Measurements from ENCODE around the gene TMBIM6. TPM values are rescaled to one million over a fixed set of nuclear protein-coding genes. Genes with fewer than 3 reads are reported as not detected.

Gene TMBIM6, protein sequence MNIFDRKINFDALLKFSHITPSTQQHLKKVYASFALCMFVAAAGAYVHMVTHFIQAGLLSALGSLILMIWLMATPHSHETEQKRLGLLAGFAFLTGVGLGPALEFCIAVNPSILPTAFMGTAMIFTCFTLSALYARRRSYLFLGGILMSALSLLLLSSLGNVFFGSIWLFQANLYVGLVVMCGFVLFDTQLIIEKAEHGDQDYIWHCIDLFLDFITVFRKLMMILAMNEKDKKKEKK
- 417 and 432 TPM in 2 replicates for total RNA-seq (2014; rRNA removed; shearing (Covaris generic))

GRCh38 chr12:49740930-49741881 lies at the start of gene TMBIM6:
Gene TMBIM6, plus strand, starts transcription at chr12:49741557. Its CDS starts 10,937 bp downstream, at chr12:49752494.
- Histone ChIP-seq H3K27ac (peak within 1 kb of the TSS; percentile 91), H3K9me3 (replicated peaks) (no peaks in the 10 kb centered on the region), H3K36me3 (peaks cover 26% of the 10 kb centered on the region), H3K27me3 (replicated peaks) (no peaks in the 10 kb centered on the region), H3K4me1 (replicated peaks) (peaks cover 13% of the 10 kb centered on the region), H3K4me3 (peak within 1 kb of the TSS; percentile 56)
- DNase-seq (ENCODE audit: low read depth in 1 of 2, low spot score in 2 of 2) = peak; percentile 99 to 100

GRCh38 chr12:49692851-49693250 lies 48.5 kb upstream of the TMBIM6 start:
- Histone ChIP-seq H3K9me3 (replicated peaks) (no peaks in the 10 kb centered on the region), H3K27me3 (replicated peaks) (no peaks in the 10 kb centered on the region), H3K4me3 (no peak overlapping the region), H3K4me1 (replicated peaks) (peaks cover 6% of the 10 kb centered on the region), H3K27ac (no peak overlapping the region), H3K36me3 (no peaks in the 10 kb centered on the region)
- no peak for DNase-seq (ENCODE audit: low read depth in 1 of 2, low spot score in 2 of 2)

DNA sequence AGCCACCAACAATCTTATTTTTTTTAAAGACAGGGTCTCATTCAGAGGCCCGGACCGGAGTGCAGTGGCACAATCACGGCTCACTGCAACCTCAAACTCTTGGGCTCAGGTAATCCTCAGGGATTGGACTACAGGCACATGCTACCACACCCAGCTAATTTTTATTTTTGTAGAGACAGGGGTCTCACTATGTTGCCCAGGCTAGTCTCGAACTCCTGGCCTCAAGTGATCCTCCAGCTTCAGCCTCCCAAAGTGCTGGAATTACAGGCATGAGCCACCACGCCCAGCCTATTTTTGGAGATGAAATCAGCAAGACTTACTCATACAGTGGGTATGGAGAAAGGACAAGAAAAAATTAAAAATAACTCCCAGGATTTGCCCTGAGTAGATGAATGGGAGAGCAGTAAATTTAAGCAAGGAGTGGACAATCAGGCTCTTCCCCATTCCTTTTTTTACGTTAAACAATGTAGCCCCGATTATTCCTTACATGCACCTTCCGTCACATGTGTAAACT lies 47.4 kb upstream of the TMBIM6 start:
- Histone ChIP-seq H3K27me3 (replicated peaks) (no peaks in the 10 kb centered on the region), H3K27ac (no peak overlapping the region)
- no peak for DNase-seq (ENCODE audit: low read depth in 1 of 2, low spot score in 2 of 2)

DNA sequence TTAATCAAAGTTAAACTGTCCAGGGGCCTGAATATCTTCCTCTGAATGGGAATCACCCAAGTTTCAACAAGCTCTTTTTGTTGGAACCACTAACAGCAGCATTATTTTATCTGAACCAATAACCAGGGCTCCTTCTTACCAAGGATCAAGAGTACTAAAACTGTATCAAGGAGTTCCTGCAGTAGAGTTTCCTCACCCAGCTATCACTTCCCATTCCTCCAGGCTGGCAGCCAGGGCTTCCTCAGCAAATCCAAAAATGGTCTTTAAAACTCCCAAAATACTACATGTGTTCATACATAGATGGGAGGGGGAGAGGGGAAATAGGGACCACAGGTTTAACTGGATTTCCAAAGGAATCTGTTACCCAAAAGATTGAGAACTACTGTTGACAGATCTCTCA lies 44.6 kb upstream of the TMBIM6 start:
- no peaks in the 10 kb centered on the region for H3K27me3 ChIP-seq (replicated peaks)
- H3K36me3 ChIP-seq = no peaks in the 10 kb centered on the region
- no peaks in the 10 kb centered on the region for H3K9me3 ChIP-seq (replicated peaks)
- no peak overlapping the region for H3K27ac ChIP-seq
- peaks cover 27% of the 10 kb centered on the region for H3K4me1 ChIP-seq (replicated peaks)
- no peak for DNase-seq (ENCODE audit: low read depth in 1 of 2, low spot score in 2 of 2)
- no peak overlapping the region for H3K4me3 ChIP-seq

More for the DNA sequence above, 47.4 kb upstream of the TMBIM6 start:
- Histone ChIP-seq H3K4me3 (no peak overlapping the region), H3K4me1 (replicated peaks) (peaks cover 17% of the 10 kb centered on the region), H3K36me3 (no peaks in the 10 kb centered on the region), H3K9me3 (replicated peaks) (no peaks in the 10 kb centered on the region)

DNA sequence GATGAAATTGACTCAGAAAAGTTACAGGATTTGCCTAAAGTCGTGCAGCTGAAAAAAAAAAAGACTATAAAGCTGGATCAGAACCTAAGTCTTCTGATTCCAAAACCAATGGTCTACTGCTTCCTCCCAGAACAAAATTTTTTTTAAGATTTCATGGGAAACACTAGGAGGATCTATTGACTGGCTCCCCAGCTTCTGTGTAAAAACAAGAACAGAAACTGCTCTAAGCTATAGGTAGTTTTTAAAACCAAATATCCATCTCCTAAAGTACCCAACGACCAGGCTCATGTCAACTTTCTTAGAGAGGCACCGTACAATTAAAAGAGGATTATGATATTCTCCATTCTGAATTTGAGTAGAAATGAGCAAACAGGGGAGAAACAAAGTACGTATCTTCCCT lies 43.5 kb upstream of the TMBIM6 start:
- H3K4me1 ChIP-seq (replicated peaks) = peaks cover 38% of the 10 kb centered on the region
- H3K27ac ChIP-seq = no peak overlapping the region
- no peak for DNase-seq (ENCODE audit: low read depth in 1 of 2, low spot score in 2 of 2)
- H3K27me3 ChIP-seq (replicated peaks) = no peaks in the 10 kb centered on the region
- H3K9me3 ChIP-seq (replicated peaks) = no peaks in the 10 kb centered on the region
- H3K36me3 ChIP-seq = no peaks in the 10 kb centered on the region
- no peak overlapping the region for H3K4me3 ChIP-seq

DNA sequence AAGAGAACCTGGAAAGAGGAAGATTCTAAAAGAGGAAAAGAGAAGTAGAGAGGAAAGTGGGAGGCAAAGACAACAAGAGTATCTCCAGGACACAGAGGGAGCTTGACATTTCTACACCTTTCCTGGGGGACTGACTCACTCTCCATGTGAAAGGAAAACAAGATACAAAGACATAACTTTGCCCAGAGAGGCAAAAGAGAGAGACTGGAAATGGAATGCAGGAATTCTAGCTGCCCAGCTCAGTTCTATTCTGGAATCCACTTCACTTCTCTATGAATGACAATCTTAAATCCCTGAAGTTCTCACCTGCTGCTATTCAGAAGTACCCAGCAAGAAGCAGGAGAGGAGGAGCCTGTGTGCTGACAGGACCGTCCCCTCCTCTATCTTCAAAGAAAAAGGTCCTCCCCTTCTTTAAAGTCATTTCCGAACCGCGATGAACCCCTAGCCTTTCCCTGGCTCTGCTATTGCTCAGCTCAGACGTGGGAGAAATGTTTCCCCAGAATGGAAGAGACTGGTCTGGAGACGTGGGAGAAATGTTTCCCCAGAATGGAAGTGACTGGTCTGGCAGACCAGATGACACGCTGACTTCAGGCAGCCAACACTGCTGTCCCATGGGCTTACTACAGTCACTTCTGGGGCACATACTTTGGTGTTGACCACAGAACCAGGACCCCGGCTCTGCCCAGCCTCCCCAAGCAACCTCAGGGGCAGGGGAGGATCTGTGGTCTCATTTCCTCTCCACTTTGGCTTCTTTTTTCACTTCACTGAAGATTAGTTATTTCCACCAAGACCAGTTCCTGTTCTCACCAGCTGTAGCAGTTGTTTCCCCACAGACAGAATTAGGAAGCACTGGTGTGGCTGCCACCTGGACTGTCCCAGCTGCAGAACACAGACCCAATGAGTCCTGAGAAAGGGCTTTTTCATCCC lies 42.5 kb upstream of the TMBIM6 start:
- no peaks in the 10 kb centered on the region for H3K9me3 ChIP-seq (replicated peaks)
- peak in 1 of 2 experiments; percentile 28 for DNase-seq (ENCODE audit: low read depth in 1 of 2, low spot score in 2 of 2)
- no peak overlapping the region for H3K27ac ChIP-seq
- no peak overlapping the region for H3K4me3 ChIP-seq
- peaks cover 48% of the 10 kb centered on the region for H3K4me1 ChIP-seq (replicated peaks)
- H3K27me3 ChIP-seq (replicated peaks) = no peaks in the 10 kb centered on the region
- no peaks in the 10 kb centered on the region for H3K36me3 ChIP-seq

DNA sequence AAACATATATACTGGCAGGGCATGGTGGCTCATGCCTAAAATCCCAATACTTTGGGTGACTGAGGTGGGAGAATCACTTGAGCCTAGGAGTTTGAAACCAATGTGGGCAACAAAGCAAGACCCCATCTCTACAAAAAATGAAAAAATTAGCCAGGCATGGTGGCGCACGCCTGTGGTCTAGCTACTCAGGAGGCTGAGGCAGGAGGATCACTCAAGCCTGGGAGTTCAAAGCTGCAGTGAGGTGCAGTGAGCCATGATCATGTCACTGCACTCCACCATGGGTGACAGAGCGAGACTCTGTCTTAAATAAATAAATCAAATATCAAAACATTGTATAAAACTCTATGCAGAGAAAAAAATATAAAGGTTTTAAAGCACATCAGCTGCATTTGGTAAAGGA lies 39.3 kb upstream of the TMBIM6 start:
- H3K36me3 ChIP-seq = no peaks in the 10 kb centered on the region
- no peaks in the 10 kb centered on the region for H3K9me3 ChIP-seq (replicated peaks)
- no peaks in the 10 kb centered on the region for H3K27me3 ChIP-seq (replicated peaks)
- no peak overlapping the region for H3K4me3 ChIP-seq
- peaks cover 64% of the 10 kb centered on the region for H3K4me1 ChIP-seq (replicated peaks)
- DNase-seq (ENCODE audit: low read depth in 1 of 2, low spot score in 2 of 2) = no peak
- H3K27ac ChIP-seq = no peak overlapping the region

- no peak overlapping the region for H3K4me3 ChIP-seq
- no peaks in the 10 kb centered on the region for H3K9me3 ChIP-seq (replicated peaks)
- peaks cover 67% of the 10 kb centered on the region for H3K4me1 ChIP-seq (replicated peaks)
- H3K27me3 ChIP-seq (replicated peaks) = no peaks in the 10 kb centered on the region
- DNase-seq (ENCODE audit: low read depth in 1 of 2, low spot score in 2 of 2) = peak in 1 of 2 experiments; percentile 9
- H3K27ac ChIP-seq = no peak overlapping the region; the same call in 1 of the 2 replicates
- no peaks in the 10 kb centered on the region for H3K36me3 ChIP-seq
Measured at GRCh38 chr12:49702676-49703215, 38.6 kb upstream of the TMBIM6 start.

- Histone ChIP-seq H3K4me1 (replicated peaks) (peaks cover 60% of the 10 kb centered on the region), H3K27me3 (replicated peaks) (no peaks in the 10 kb centered on the region), H3K4me3 (no peak overlapping the region), H3K27ac (peak overlapping the region; percentile 13), H3K36me3 (no peaks in the 10 kb centered on the region), H3K9me3 (replicated peaks) (no peaks in the 10 kb centered on the region)
- peak; percentile 43 to 63 for DNase-seq (ENCODE audit: low read depth in 1 of 2, low spot score in 2 of 2)
Measured at GRCh38 chr12:49703647-49704137, 37.7 kb upstream of the TMBIM6 start.

DNA sequence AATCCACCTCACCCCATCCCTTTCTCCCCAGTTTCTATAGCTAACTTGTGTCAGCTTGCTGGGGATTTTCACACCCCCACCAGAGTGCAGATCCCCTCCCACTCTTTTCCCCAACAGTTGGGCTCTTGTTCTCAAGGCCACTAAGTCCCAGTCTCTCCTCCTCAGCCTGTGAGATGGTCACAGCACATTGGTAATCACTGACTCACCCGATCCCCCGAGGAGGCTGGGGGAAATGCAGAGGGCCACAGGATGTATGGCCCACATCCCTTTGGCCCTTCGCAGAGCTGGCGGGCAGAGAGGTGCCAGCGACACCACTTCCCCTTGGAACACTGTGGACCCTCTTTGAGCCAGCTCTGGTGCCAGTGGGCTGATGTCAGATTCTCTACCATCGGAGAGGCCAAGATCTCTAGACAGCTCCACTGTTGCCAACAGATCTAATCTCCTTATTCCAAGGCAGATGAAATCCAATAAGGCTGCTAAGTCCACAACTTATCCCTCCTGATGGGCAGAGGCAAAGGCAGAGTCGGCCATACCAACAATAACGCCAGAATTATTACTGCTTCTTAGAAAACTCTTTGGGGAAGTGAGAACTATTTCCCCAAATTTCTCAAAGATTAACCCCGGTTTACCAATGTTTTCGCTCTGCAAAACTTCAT lies 35.8 kb upstream of the TMBIM6 start:
- H3K4me3 ChIP-seq = peak overlapping the region; percentile 95
- peak; percentile 67 to 74 for DNase-seq (ENCODE audit: low read depth in 1 of 2, low spot score in 2 of 2)
- peaks cover 51% of the 10 kb centered on the region for H3K4me1 ChIP-seq (replicated peaks)
- H3K27ac ChIP-seq = peak overlapping the region; percentile 65
- H3K9me3 ChIP-seq (replicated peaks) = no peaks in the 10 kb centered on the region
- no peaks in the 10 kb centered on the region for H3K36me3 ChIP-seq
- H3K27me3 ChIP-seq (replicated peaks) = no peaks in the 10 kb centered on the region

GRCh38 chr12:49706351-49707127 lies 34.8 kb upstream of the TMBIM6 start:
- Histone ChIP-seq H3K36me3 (no peaks in the 10 kb centered on the region), H3K27me3 (replicated peaks) (no peaks in the 10 kb centered on the region), H3K27ac (peak overlapping the region; percentile 65), H3K4me3 (peak overlapping the region; percentile 95), H3K9me3 (replicated peaks) (no peaks in the 10 kb centered on the region), H3K4me1 (replicated peaks) (peaks cover 50% of the 10 kb centered on the region)
- peak; percentile 46 to 54 for DNase-seq (ENCODE audit: low read depth in 1 of 2, low spot score in 2 of 2)
